HCT116 (cell line): ENCODE measurements around the gene ARID5B. TPM values are rescaled to one million over a fixed set of nuclear protein-coding genes. Genes with fewer than 3 reads are reported as not detected.

ENCODE experiments used
- ATAC-seq: fragments of 200-7000 bp; cut with Tn5 transposase; 2 replicates; pipeline ENCODE4 v1.9.1; 2020; ENCODE audit warnings: mild to moderate bottlenecking, moderate library complexity
- BruUV-seq: library from RNA; stranded (reverse); fragments of 400-500 nt; replicated peaks from 2 replicates; lab custom pipeline; 2021; lab: Mats Ljungman, UMichigan
- CTCF ChIA-PET: fragments of 300-600 bp; sonication (Branson Sonifier 250); formaldehyde crosslinking; loops from one replicate; lab custom pipeline; 2021; ENCODE audit warnings: antibody characterized with exemption; lab: Charles Lee
- POLR2A ChIA-PET: fragments of 300-600, 350-600 bp; sonication (Branson Sonifier 250); formaldehyde crosslinking; loops from one replicate; lab custom pipeline; 2021; ENCODE audit warnings: antibody characterized with exemption; lab: Charles Lee
- RAD21 ChIA-PET, 2 experiments: fragments of 300-600 bp; sonication (Branson Sonifier 250); formaldehyde crosslinking; loops; one replicate each; lab custom pipeline; 2023; ENCODE audit warnings: low total read pairs in 2 of 2; ENCODE audit not compliant: uncharacterized antibody in 2 of 2, unreplicated experiment in 2 of 2, low non-redundant PET in 1 of 2; lab: Charles Lee
- DNase-seq: peaks from one replicate; pipeline ENCODE4 v3.0.0-alpha.2; 2010; ENCODE audit warnings: low read depth, low spot score
- H2AFZ ChIP-seq: fragments of 200-600 bp; shearing (Covaris generic), sonication (generic); 2 replicates; pipeline ENCODE4 v1.6.1; 2017; ENCODE audit warnings: low read depth, mixed run types, mixed read lengths, antibody characterized with exemption, low read length; ENCODE audit not compliant: poor library complexity, severe bottlenecking
- H3K27ac ChIP-seq: 2 replicates; pipeline ENCODE4 v1.5.1; 2012; ENCODE audit warnings: low read depth, low read length
- H3K27me3 ChIP-seq: fragments of 200-600 bp; sonication (generic); 2 replicates; pipeline ENCODE4 v1.6.1; 2016; ENCODE audit warnings: mixed run types, low read length, mixed read lengths; ENCODE audit not compliant: insufficient read depth
- H3K36me3 ChIP-seq, 2 experiments: fragments of 200-500 bp in 1 of 2; fragments of 200-600 bp in 1 of 2; sonication (Bioruptor generic) in 1 of 2; sonication (generic) in 1 of 2; 2 replicates each; pipeline versions ENCODE4 v1.5.1 to v1.6.1; 2014 to 2016; ENCODE audit warnings: low read length in 2 of 2, inconsistent platforms in 1 of 2, mixed read lengths in 1 of 2, mixed run types in 1 of 2; ENCODE audit not compliant: insufficient read depth in 2 of 2, control insufficient read depth in 1 of 2
- H3K4me1 ChIP-seq, 2 experiments: fragments of 200-600 bp in 1 of 2; sonication (generic) in 1 of 2; 2 replicates each; pipeline versions ENCODE4 v1.5.1 to v1.6.1; 2012 to 2017; ENCODE audit warnings: low read length in 2 of 2, inconsistent platforms in 1 of 2, mild to moderate bottlenecking in 1 of 2, mixed read lengths in 1 of 2, mixed run types in 1 of 2, moderate library complexity in 1 of 2; ENCODE audit not compliant: insufficient read depth in 2 of 2, control insufficient read depth in 1 of 2
- H3K4me2 ChIP-seq: fragments of 200-600 bp; sonication (generic); 2 replicates; pipeline ENCODE4 v1.6.1; 2017; ENCODE audit warnings: mixed run types, low read length, mixed read lengths
- H3K4me3 ChIP-seq, 2 experiments: fragments of 200-600 bp in 1 of 2; sonication (generic) in 1 of 2; replicated peaks in 1 of 2; 2 replicates each; pipeline ENCODE4 v1.5.1; 2011 to 2016; ENCODE audit warnings: low read length in 2 of 2, control low read depth in 1 of 2, low read depth in 1 of 2, mild to moderate bottlenecking in 1 of 2, mixed read lengths in 1 of 2, mixed run types in 1 of 2
- H3K79me2 ChIP-seq: fragments of 200-600 bp; sonication (generic); 2 replicates; pipeline ENCODE4 v1.6.1; 2017; ENCODE audit warnings: mild to moderate bottlenecking, mixed run types, low read length, moderate library complexity, mixed read lengths; ENCODE audit not compliant: insufficient read depth
- H3K9ac ChIP-seq: fragments of 200-600 bp; sonication (generic); 2 replicates; pipeline ENCODE4 v1.6.1; 2016; ENCODE audit warnings: low read length, mixed read lengths
- H3K9me2 ChIP-seq: fragments of 200-600 bp; sonication (generic), shearing (Covaris generic); 2 replicates; pipeline ENCODE4 v1.6.1; 2017; ENCODE audit warnings: mixed run types, mild to moderate bottlenecking, moderate library complexity; ENCODE audit not compliant: insufficient read depth
- H3K9me3 ChIP-seq, 2 experiments: fragments of 200-500 bp in 1 of 2; fragments of 200-600 bp in 1 of 2; sonication (Bioruptor generic) in 1 of 2; sonication (generic) in 1 of 2; 2 replicates each; pipeline ENCODE4 v1.6.1; 2014 to 2017; ENCODE audit warnings: low read length in 2 of 2, mixed read lengths in 2 of 2, inconsistent platforms in 1 of 2, low read depth in 1 of 2, mild to moderate bottlenecking in 1 of 2, mixed run types in 1 of 2, moderate library complexity in 1 of 2; ENCODE audit not compliant: control insufficient read depth in 1 of 2, insufficient read depth in 1 of 2
- H4K20me1 ChIP-seq: fragments of 200-600 bp; sonication (generic), shearing (Covaris generic); 2 replicates; pipeline ENCODE4 v1.6.1; 2017; ENCODE audit warnings: mixed run types, mild to moderate bottlenecking, moderate library complexity; ENCODE audit not compliant: insufficient read depth
- CEBPB ChIP-seq: IDR thresholded peaks from 2 replicates; pipeline ENCODE4 v1.6.1; 2012; ENCODE audit warnings: low read depth
- CTCF ChIP-seq, 3 experiments: fragments of 200-600 bp in 1 of 3; sonication (generic) in 1 of 3; IDR thresholded peaks in 2 of 3; conservative IDR thresholded peaks in 1 of 3; 2 replicates each; pipeline ENCODE4 v1.5.1; 2012 to 2017; ENCODE audit warnings: low read depth in 2 of 3, low read length in 2 of 3, antibody characterized with exemption in 1 of 3, borderline replicate concordance in 1 of 3, control low read depth in 1 of 3, mild to moderate bottlenecking in 1 of 3, mixed read lengths in 1 of 3, mixed run types in 1 of 3, moderate library complexity in 1 of 3; ENCODE audit not compliant: insufficient read depth in 1 of 3
- ELF1 ChIP-seq: IDR thresholded peaks from 2 replicates; pipeline ENCODE4 v1.6.1; 2012; ENCODE audit warnings: low read depth, borderline replicate concordance
- EZH2 ChIP-seq: fragments of 200-600 bp; sonication (generic); IDR thresholded peaks from 2 replicates; pipeline ENCODE4 v1.6.1; 2017; ENCODE audit warnings: antibody characterized with exemption, mixed run types
- EZH2phosphoT487 ChIP-seq: fragments of 200-600 bp; IDR thresholded peaks from 2 replicates; pipeline ENCODE4 v1.6.1; 2018; ENCODE audit warnings: antibody characterized with exemption, borderline replicate concordance
- FOSL1 ChIP-seq: IDR thresholded peaks from 2 replicates; pipeline ENCODE4 v1.6.1; 2012; ENCODE audit warnings: low read depth
- POLR2A ChIP-seq: IDR thresholded peaks from 2 replicates; pipeline ENCODE4 v1.7.0; 2011; ENCODE audit warnings: borderline replicate concordance; ENCODE audit not compliant: insufficient read depth, insufficient read length; ENCODE audit errors: extremely low read depth
- POLR2AphosphoS5 ChIP-seq: IDR thresholded peaks from 2 replicates; pipeline ENCODE4 v1.6.1; 2011; ENCODE audit warnings: mild to moderate bottlenecking, low read depth, low read length, moderate library complexity
- REST ChIP-seq: IDR thresholded peaks from 2 replicates; pipeline ENCODE4 v1.6.1; 2012; ENCODE audit warnings: low read depth
- SIN3A ChIP-seq: IDR thresholded peaks from 2 replicates; pipeline ENCODE4 v1.6.1; 2012; ENCODE audit warnings: low read depth
- SP1 ChIP-seq: IDR thresholded peaks from 2 replicates; pipeline ENCODE4 v1.6.1; 2012; ENCODE audit warnings: low read depth
- TCF7L2 ChIP-seq: IDR thresholded peaks from 2 replicates; pipeline ENCODE4 v1.7.0; 2011; ENCODE audit warnings: borderline replicate concordance, inconsistent platforms; ENCODE audit not compliant: insufficient read depth, insufficient read length; ENCODE audit errors: extremely low read depth
- YY1 ChIP-seq: IDR thresholded peaks from 2 replicates; pipeline ENCODE4 v1.6.1; 2011; ENCODE audit warnings: low read length, low read depth, moderate library complexity, mild to moderate bottlenecking; ENCODE audit not compliant: insufficient replicate concordance; ENCODE audit errors: extremely low read depth
- ZBTB33 ChIP-seq: IDR thresholded peaks from 2 replicates; pipeline ENCODE4 v1.6.1; 2011; ENCODE audit warnings: mild to moderate bottlenecking, low read length, moderate library complexity; ENCODE audit not compliant: insufficient replicate concordance; ENCODE audit errors: extremely low read depth
- ZNF274 ChIP-seq: fragments of 200-500 bp; sonication (Bioruptor generic); IDR thresholded peaks from 2 replicates; pipeline ENCODE4 v1.6.1; 2014; ENCODE audit warnings: mild to moderate bottlenecking, low read depth, low read length, inconsistent platforms
- intact Hi-C: fragments of 100-400 bp; cut with micrococcal nuclease; formaldehyde crosslinking; loops from 2 replicates; pipeline ENCODE4 v1.10.0; 2022
- total RNA-seq: library from RNA; stranded (reverse); gene quantifications from one replicate; pipeline ENCODE4 v1.2.1, GENCODE V29; 2021; ENCODE audit not compliant: unreplicated experiment

Gene ARID5B
- total RNA-seq, 1 experiment from 2014 or later: 4.7 TPM

- DNase-seq (no peak), ATAC-seq (no peak)
- Histone ChIP-seq H3K4me3 (no peak overlapping the region), H4K20me1 (no peaks in the 10 kb centered on the region), H2AFZ (no peak overlapping the region), H3K9me3 (no peaks in the 10 kb centered on the region), H3K79me2 (no peaks in the 10 kb centered on the region), H3K27ac (no peak overlapping the region), H3K9ac (no peak overlapping the region), H3K4me1 (peaks cover 0 to 4% of the 10 kb centered on the region in 2 experiments; a peak in 3 of 4 replicates), H3K9me2 (no peaks in the 10 kb centered on the region), H3K4me2 (no peak overlapping the region), H3K27me3 (no peaks in the 10 kb centered on the region), H3K36me3 (no peaks in the 10 kb centered on the region)
- POLR2A ChIA-PET: no interaction called here
- intact Hi-C loops: no loop called here
- no peak for TF ChIP-seq CEBPB
- TF ChIP-seq YY1: no peak
- TF ChIP-seq TCF7L2: no peak
- no peak for TF ChIP-seq POLR2AphosphoS5
- no peak for TF ChIP-seq EZH2phosphoT487
- TF ChIP-seq SIN3A: no peak
- no peak for TF ChIP-seq ZNF274
- no peak for TF ChIP-seq REST
- TF ChIP-seq POLR2A: no peak
- no peak for TF ChIP-seq SP1
- TF ChIP-seq ELF1: no peak
- no peak for TF ChIP-seq CTCF (IDR thresholded peaks at IDR 0.05 in 2 of 3, conservative IDR thresholded peaks at IDR 0.05 in 1 of 3; ENCODE audit: borderline replicate concordance in 1 of 3, insufficient read depth in 1 of 3, low read depth in 2 of 3, low read length in 2 of 3)
- no peak for TF ChIP-seq FOSL1
- no peak for TF ChIP-seq EZH2
- no peak for TF ChIP-seq ZBTB33
- RAD21 ChIA-PET: no interaction called here
- CTCF ChIA-PET: no interaction called here
- no TSS peak for BruUV-seq
These were observed 84.9 kb downstream of the ARID5B start for GRCh38 chr10:61986382-61986781.
